ENCODE measurements around the gene CSGALNACT2. TPM values are rescaled to one million over a fixed set of nuclear protein-coding genes. Genes with fewer than 3 reads are reported as not detected.

The CSGALNACT2 gene
- total and polyA plus RNA-seq, 10 of the 15 experiments (the other 5 are each of a cell fraction or from before 2014, with no cell fraction given) = 2.5 to 12.6 (median 8.7) TPM

DNA sequence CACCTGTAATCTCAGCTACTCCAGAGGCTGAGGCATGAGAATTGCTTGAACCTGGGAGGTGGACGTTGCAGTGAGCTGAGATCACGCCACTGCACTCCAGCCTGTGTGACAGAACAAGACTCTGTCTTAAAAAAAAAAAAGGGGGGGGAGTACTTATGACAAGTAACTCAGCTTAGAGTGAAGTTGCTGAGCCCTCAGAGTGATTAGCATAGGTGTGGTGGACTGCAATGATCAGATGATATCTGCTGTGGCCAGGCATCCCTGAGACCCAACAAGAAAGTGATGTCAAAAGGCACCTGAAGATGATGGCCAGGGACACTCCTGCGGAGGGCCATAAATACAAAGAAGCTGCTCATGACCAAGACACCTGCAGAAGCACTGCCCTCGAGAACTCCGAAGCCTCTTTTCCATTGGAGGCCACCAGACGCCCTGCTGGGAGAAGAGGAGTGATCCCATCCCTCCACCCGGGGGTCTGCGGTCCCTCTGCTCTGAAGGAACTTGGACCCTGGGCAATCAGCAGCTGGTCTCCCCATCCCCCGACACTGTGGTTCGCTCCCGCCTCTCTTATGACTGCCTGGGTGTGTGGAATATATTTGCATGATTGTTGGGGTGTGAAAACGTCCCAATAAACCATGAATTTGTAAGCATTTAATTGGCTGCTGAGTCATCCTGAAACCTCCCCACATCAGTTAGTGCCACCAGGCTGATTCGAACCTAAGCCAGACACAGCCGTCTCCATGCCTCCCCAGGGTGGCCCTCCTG is 82.6 kb downstream of the CSGALNACT2 start (continued):
- no peak for TF ChIP-seq STAT3 (IDR thresholded peaks at IDR 0.05; ENCODE audit: low read depth, low read length)

DNA sequence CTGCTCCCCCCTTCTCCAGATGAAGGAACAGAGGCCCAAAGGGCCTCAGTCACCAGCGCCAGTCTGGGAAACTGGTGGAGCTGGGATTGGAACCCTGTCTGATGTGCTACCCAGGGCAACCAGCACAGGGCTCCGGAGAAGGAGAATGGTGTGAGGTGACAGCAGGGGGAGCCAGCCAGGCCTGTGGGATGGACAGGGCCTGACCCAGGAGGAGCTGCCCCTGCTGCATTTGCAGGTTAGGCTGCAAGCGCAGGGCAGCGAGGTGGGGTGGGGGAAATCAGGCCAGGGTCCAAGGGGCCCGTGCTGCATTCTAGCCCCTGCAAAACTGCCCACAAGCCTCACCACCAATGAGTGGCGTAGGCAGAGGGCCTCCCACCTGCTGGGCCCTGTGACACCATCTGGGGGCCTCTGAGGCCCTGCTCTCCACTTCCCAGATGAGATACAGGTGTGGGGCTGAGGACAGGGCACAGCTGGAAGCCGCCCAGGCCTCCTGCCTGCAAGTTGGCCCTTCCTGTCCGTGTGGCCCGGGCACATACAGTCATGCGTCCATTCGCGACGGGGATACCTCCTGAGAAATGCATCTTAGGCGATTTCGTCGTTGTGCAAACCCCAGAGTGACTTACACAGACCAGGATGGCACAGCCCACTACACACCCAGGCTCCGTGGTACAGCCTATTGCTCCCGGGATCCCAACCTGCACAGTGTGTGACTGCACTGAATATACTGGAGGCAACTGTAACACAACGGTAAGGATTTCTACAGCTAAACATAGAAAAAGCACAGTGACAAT is 83.4 kb downstream of the CSGALNACT2 start:
- Histone ChIP-seq H3K9me3 (replicated peaks; ENCODE audit: control insufficient read depth, insufficient read depth, low read length) (no peaks in the 10 kb centered on the region), H4K20me1 (ENCODE audit: control insufficient read depth, insufficient read depth) (no peaks in the 10 kb centered on the region), H3K27ac (ENCODE audit: control insufficient read depth, insufficient read depth) (no peak overlapping the region), H3K27me3 (replicated peaks in 1 of 2; ENCODE audit: control insufficient read depth in 2 of 2, insufficient read depth in 2 of 2, low read length in 1 of 2) (peaks cover 0 to 1% of the 10 kb centered on the region in 2 experiments; a peak in 2 of 4 replicates), H2AFZ (ENCODE audit: control insufficient read depth, low read depth, low read length) (no peak overlapping the region), H3K4me1 (ENCODE audit: control insufficient read depth, insufficient read depth, low read length) (peaks cover 8% of the 10 kb centered on the region), H3K4me3 (no peak overlapping the region), H3K79me2 (ENCODE audit: control insufficient read depth, insufficient read depth, low read length) (no peaks in the 10 kb centered on the region), H3K4me2 (ENCODE audit: control insufficient read depth, insufficient read depth) (peak overlapping the region; percentile 48), H3K36me3 (ENCODE audit: control insufficient read depth in 2 of 2, insufficient read depth in 2 of 2, low read length in 1 of 2) (no peaks in the 10 kb centered on the region), H3K9ac (ENCODE audit: control insufficient read depth, insufficient read depth, low read length) (no peak overlapping the region)
- ChIA-PET CTCF (interaction anchor here (0.6 to 5.9 kb wide), 7 partner anchors 12 to 689 kb away, joined by 3 to 43 read pairs (median 4); no protein-coding TSS in a partner anchor), POLR2A (interaction anchor here (1.2 kb wide), 2 partner anchors 9 to 84 kb away, joined by 3 to 5 read pairs; partner anchors contain the start of gene CSGALNACT2), SMC1A (ENCODE audit: uncharacterized antibody, unreplicated experiment) (interaction anchor here (1.1 to 3.3 kb wide), 6 partner anchors 11 to 37 kb away, joined by 3 to 17 read pairs (median 4); no protein-coding TSS in a partner anchor), RAD21 (ENCODE audit: unreplicated experiment) (interaction anchor here (1.2 to 2.6 kb wide), 3 partner anchors 17 to 33 kb away, joined by 3 to 14 read pairs (median 5); no protein-coding TSS in a partner anchor)
- ATAC-seq = peak; percentile 65
- FAIRE-seq = no peak
- intact Hi-C loops (cut with micrococcal nuclease; ENCODE audit: unreplicated experiment) = no loop called here
- 0 out of 4 replicates have a peak, but pooled peaks of 1 of the 2 experiments have one; percentile 4 for TF ChIP-seq IKZF2 (IDR thresholded peaks at IDR 0.05)
- peak; percentile 55; the same call in 1 of the 2 replicates for TF ChIP-seq DPF2 (IDR thresholded peaks at IDR 0.05)
- no peak for TF ChIP-seq EGR1 (IDR thresholded peaks at IDR 0.05; ENCODE audit: borderline replicate concordance in 1 of 2, low read depth in 2 of 2, low read length in 2 of 2)
- TF ChIP-seq CBX3 (IDR thresholded peaks at IDR 0.05; ENCODE audit: borderline replicate concordance, low read depth) = no peak
- no peak for TF ChIP-seq KDM1A (IDR thresholded peaks at IDR 0.05; ENCODE audit: borderline replicate concordance)
- TF ChIP-seq RB1 (IDR thresholded peaks at IDR 0.05; ENCODE audit: borderline replicate concordance) = no peak
- TF ChIP-seq SREBF1 (IDR thresholded peaks at IDR 0.05; ENCODE audit: low read length) = no peak
- TF ChIP-seq, protein P1, sequence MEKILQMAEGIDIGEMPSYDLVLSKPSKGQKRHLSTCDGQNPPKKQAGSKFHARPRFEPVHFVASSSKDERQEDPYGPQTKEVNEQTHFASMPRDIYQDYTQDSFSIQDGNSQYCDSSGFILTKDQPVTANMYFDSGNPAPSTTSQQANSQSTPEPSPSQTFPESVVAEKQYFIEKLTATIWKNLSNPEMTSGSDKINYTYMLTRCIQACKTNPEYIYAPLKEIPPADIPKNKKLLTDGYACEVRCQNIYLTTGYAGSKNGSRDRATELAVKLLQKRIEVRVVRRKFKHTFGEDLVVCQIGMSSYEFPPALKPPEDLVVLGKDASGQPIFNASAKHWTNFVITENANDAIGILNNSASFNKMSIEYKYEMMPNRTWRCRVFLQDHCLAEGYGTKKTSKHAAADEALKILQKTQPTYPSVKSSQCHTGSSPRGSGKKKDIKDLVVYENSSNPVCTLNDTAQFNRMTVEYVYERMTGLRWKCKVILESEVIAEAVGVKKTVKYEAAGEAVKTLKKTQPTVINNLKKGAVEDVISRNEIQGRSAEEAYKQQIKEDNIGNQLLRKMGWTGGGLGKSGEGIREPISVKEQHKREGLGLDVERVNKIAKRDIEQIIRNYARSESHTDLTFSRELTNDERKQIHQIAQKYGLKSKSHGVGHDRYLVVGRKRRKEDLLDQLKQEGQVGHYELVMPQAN (conservative IDR thresholded peaks at IDR 0.05) = no peak
- TF ChIP-seq, protein P2, sequence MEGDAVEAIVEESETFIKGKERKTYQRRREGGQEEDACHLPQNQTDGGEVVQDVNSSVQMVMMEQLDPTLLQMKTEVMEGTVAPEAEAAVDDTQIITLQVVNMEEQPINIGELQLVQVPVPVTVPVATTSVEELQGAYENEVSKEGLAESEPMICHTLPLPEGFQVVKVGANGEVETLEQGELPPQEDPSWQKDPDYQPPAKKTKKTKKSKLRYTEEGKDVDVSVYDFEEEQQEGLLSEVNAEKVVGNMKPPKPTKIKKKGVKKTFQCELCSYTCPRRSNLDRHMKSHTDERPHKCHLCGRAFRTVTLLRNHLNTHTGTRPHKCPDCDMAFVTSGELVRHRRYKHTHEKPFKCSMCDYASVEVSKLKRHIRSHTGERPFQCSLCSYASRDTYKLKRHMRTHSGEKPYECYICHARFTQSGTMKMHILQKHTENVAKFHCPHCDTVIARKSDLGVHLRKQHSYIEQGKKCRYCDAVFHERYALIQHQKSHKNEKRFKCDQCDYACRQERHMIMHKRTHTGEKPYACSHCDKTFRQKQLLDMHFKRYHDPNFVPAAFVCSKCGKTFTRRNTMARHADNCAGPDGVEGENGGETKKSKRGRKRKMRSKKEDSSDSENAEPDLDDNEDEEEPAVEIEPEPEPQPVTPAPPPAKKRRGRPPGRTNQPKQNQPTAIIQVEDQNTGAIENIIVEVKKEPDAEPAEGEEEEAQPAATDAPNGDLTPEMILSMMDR (IDR thresholded peaks at IDR 0.05 in 2 of 3, conservative IDR thresholded peaks at IDR 0.05 in 1 of 3; ENCODE audit: control insufficient read depth in 2 of 3, extremely low read depth in 1 of 3, insufficient read depth in 1 of 3, low read depth in 3 of 3, low read length in 3 of 3) = peak in 2 of 3 experiments; percentile 4 to 27; a peak in 3 of 6 replicates
- TF ChIP-seq GATAD2B (conservative IDR thresholded peaks at IDR 0.05; ENCODE audit: low read depth) = 0 out of 2 replicates have a peak, but pooled peaks have one; percentile 64
- TF ChIP-seq IRF4 (IDR thresholded peaks at IDR 0.05; ENCODE audit: low read depth, low read length) = no peak
- TF ChIP-seq IKZF1 (conservative IDR thresholded peaks at IDR 0.05) = peak; percentile 47
- peak; percentile 11 for TF ChIP-seq MEF2B (IDR thresholded peaks at IDR 0.05; ENCODE audit: partially characterized antibody, poor library complexity, severe bottlenecking)
- BruUV-seq (replicated peaks) = no TSS peak
- no peak for DNase-seq (ENCODE audit: low read depth, low spot score)
- in situ Hi-C loops (cut with MboI) = loop anchor here (25.0 kb wide), 1 partner anchor 141 kb away; the partner anchor contains the start of gene FXYD4
- WGBS (ENCODE audit: insufficient coverage, insufficient replicate concordance, low lambda C conversion rate, missing lambda C conversion rate) = 57% methylated on average over 19 of the region's 19 CpGs
